HG03196 (cell line): ENCODE measurements around the gene SERGEF.

Experiments used
- ATAC-seq: cut with Tn5 transposase; IDR thresholded peaks from one replicate; pipeline ENCODE4 v1.9.1; 2021; ENCODE audit not compliant: unreplicated experiment

The SERGEF gene

GRCh38 chr11:17792161-17792560 is 220.7 kb downstream of the SERGEF start:
- ATAC-seq: no peak

- ATAC-seq: no peak
These were observed 221.7 kb downstream of the SERGEF start for GRCh38 chr11:17791144-17791543.

- ATAC-seq: no peak
These were observed 222.4 kb downstream of the SERGEF start for GRCh38 chr11:17790453-17790852.

DNA sequence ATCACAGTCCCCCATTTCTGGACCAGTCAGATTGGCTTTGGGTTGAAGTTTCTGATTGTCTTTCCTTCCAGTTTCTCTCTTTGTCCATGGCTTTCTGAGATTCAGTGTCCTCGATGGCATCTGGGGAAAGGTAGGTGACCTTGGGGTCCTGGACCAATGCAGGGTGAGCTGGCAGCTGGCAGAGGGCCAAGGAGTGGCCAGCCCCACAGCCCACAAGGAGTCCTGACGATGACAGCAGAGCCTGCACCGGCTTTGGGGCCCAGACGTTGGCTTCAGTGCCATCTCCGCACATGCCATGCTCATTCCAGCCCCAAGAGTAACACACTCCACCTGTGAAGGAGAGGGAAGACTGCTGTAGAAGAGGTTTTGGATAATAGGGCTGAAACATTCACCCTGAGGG is 224.8 kb downstream of the SERGEF start:
- ATAC-seq: no peak

DNA sequence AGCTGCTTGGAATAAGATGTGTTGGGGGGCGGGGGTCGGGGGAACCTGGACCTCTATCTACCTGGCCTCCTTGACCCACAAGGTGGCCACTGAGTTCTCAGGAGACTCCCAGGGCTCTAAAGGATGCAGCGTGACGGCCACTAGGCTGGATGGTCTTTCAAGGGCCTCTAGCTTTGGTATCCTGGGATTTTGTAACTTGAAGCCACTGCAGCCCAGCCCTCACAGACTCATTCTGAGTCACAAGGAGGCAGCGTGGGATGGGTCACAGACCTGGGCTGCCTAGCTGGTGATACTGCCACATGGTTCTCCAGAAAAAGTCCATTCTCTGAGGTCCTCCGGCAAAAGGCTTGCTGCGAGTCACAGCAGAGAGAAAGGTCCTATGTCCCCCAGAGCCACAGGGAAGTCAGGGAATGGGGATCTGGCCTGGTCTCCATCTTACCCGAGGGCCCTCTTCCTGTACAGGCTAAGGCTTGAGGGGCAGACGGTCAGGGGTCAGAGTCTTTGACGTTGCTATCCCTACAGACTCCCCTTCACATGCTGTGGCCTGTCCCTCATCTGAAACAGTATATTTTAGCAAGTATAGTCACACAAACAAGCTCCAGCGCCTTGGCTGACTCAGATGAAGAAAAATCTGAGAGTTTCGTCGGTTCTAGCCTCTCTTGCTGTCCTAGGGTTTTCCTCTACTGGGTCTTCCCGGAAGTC is 225.9 kb downstream of the SERGEF start:
- no peak for ATAC-seq

GRCh38 chr11:17783878-17784277 is 229.0 kb downstream of the SERGEF start:
- no peak for ATAC-seq

DNA sequence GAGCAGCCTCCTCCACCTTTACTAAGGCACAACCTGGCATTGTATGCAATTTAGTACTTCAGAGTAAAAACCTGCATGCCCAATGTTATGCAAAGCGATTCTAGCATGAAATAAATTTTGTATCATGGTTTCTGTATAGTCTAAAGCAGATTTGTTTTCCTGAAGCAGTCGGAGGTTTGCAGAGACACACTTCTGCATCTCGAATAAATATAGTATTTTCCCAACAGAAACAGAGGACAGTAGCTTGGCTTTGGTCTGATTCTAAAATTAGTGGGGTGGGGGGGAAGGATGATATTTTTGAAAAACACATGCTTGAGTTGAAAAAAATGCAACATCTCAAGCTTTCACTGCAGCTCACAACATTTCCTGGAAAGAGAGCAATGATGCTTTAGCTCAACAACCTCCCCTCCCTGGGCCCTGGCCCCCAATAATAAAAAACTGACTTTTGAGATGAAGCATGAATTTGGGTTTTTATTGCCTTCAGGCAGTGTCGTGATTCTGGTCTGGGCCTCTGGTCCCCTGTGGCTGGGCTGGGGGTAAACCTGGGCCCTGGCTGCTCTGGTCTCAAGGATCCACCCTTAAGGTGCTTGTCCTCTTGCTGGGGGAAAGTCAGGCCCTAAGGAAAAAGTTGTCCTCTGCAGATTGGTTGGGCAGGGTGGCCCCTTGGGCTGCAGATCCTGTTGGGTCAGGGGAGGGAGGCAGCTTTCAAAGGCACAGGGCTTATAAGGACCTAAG is 230.1 kb downstream of the SERGEF start:
- no peak for ATAC-seq

DNA sequence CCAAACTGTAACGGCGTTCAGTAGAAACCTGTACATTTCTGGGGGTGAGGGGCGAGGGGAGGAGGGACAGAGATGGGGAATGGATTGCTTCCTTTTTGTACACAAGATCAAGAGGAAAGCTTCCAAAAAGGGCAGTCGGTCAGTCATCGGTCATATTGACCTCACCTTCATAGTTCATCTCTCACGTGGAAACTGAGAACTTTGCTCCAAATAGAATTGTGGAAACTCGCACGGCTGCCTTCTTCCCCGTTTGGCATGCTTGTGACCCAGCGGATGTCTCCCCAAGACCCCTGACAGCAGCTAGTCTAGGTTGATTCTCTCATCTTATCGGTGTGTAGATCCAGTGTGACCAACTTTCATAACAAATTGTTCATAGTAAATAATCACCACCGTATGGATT is 230.7 kb downstream of the SERGEF start:
- ATAC-seq: no peak

DNA sequence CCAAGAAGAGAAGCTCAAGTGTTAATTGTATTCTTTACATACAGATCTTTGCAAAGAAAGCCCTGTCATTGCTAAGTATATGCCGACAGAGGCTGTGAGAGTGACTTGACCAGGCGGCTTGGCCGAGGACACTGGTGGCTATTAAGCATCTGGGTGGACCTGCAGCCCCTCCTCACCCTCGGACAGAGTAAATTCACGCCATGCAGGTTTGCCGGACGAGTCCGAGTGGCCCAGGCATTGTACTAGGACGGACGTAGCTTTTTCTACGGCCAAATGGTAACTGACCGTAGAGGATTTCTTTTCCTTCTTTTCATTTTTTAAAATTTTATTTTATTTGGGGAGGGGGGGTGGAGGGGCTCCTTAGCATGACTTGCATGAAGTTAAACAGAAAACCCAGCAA is 231.2 kb downstream of the SERGEF start:
- no peak for ATAC-seq

DNA sequence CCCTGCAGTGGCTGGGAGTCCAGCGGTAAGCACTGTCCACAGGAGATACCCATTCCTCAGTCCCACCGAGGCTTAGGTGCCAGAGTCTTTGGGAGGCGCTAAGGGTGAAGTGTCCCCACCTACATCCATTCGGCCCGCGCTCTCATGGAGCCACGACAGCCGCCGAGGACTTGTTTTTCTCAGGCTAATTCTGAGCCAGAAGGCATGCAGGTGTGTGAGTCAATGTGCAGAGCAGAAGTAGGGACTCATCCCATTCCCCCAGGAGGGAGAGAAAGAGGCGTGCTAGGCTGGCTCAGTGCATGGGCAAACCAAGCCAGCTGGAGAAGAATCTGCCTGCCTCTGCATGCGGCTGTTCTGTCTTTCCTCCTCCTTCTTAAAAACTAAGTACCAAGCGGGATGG is 231.6 kb downstream of the SERGEF start:
- no peak for ATAC-seq

DNA sequence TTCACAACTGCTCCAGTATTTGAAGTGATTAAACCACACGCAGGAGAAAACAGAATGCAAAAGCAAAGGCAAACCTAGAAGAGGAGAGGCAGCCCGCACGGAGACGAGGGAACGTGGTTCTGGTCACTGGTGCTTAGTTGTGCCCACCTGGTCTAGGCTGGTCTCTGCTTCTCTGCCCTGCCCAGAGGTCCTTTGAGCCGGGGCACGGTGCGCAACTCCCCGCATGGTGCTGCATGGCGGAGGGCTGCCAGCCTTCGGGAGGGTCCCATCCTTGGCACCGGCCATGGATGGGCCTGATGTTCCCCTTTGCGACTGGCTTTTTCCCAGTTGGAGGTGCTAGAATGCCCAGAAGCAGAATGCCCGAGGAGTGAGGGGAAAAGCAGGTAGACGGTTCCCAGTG is 232.2 kb downstream of the SERGEF start:
- no peak for ATAC-seq

- no peak for ATAC-seq
These were observed 232.8 kb downstream of the SERGEF start for GRCh38 chr11:17779861-17780594.

- no peak for ATAC-seq
These were observed 233.6 kb downstream of the SERGEF start for GRCh38 chr11:17778956-17779860.

- ATAC-seq: no peak
These were observed 234.5 kb downstream of the SERGEF start for GRCh38 chr11:17778352-17778751.

DNA sequence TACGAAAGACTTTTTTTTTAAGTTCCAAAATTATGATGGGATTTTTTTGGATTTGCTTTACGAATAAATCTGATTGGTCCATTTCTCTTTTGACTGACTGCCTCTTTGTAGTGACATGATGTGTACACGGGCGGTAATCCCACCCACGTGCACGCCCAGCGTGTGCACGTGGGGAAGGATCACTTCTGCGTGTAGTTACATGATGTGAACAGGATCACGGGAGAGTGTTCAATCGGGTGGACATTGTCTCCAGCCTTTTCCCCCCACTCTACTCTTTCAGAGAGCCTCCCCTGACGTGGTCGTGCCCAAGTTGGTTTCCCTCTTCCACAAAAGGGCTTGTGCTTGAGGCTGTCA is 235.1 kb downstream of the SERGEF start:
- no peak for ATAC-seq

DNA sequence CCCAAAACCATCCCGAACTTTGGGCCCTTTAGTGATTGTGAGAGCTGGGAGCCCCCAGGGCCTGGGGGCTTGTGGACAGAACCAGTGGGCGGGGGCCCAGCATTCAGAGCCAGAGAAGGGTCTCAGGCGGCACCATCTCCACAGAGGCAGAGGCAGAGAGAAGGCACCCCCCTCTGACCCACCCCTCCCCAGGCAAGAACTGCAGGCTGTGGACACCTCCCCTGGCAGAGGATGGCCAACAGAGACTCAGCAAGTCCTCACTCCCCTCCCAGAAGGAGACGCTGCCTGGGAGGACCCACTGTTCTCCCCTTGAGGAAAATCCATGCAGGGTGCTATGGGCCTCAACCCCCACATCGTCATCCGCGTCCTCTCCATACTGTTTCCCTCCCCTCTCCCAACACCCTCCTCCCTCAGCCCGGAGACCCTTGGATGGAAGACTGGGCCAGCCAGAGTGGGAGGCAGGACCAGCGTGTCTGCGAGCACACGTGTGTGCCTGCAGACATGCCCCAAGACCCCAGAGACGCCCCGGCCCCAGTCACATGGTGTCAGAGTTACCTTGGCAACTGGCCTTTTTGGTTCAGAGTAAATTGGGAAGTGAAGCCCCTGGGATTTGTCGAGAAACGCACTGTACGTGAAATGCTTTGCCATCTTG is 235.6 kb downstream of the SERGEF start:
- no peak for ATAC-seq

DNA sequence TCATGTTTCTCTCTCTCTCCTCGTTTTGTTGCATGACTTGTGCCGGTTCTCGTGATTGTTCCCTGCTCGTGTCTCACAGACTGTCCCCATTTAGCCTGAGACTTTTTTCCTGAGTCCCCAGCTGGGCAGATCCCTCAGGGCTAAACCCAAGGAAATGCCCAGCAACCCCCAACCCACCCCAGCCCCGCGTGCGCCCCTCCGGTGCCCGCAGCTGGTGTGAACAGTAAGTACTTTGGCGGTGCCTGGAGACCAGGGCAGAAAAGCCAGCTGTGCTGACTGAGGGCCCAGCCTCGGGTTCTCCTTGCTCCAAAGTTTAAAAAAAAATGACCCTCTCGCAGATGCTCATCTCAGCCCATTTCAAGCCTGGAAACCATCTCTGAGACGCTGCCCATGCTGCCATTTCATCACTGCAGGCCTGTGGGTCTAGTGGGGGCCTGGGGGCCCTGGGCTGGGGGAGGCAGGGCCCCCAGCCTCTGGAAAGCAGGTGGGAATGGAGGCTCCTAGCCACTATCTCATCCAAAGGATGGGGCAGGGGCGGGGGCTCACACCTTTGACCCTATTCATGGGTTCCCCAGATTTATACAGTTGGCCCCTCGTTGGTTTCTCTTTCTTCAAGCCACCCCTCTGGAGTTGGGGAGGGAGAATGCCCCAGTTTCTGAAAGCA is 236.5 kb downstream of the SERGEF start:
- no peak for ATAC-seq

GRCh38 chr11:17775507-17776211 is 237.2 kb downstream of the SERGEF start:
- ATAC-seq: no peak

DNA sequence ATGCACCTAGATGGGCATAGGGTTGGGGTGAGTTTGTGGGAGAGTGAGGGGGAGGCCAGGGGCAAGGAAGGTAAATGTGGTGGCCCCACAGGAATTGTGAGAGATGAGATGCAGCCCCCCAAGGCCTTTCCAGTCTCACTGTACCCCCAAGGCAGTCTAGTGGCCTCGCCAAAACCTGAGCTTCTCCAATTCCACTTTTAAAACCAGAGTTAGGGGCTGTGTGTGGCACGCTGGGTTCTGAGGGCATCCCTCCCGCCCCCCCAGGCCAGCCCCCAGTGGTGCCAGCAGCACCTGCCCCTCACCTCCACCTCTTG is 237.9 kb downstream of the SERGEF start:
- ATAC-seq: no peak
